HEK293T (cell line): ENCODE data around the gene BRF1.

Experiments used
- CTCF ChIA-PET: fragments of 350-600 bp; formaldehyde crosslinking; extraction: SDS; loops from one replicate; lab custom pipeline; 2021; ENCODE audit warnings: antibody characterized with exemption, inconsistent platforms; lab: Yijun Ruan, JAX
- POLR2A ChIA-PET: fragments of 350-600 bp; formaldehyde crosslinking; extraction: SDS; loops from one replicate; lab custom pipeline; 2020; ENCODE audit warnings: antibody characterized with exemption, inconsistent platforms; lab: Yijun Ruan, JAX
- DNase-seq: peaks from one replicate; pipeline ENCODE4 v3.0.0; 2012; ENCODE audit warnings: mixed read lengths; ENCODE audit errors: extremely low spot score
- ARNT ChIP-seq: fragments of 450-650 bp; IDR thresholded peaks from 2 replicates; pipeline ENCODE4 v1.6.1; 2017; ENCODE audit warnings: mild to moderate bottlenecking
- BHLHE40 ChIP-seq: fragments of 450-650 bp; IDR thresholded peaks from 2 replicates; pipeline ENCODE4 v1.6.1; 2016; ENCODE audit warnings: mild to moderate bottlenecking, moderate library complexity, borderline replicate concordance
- CTBP1 ChIP-seq: fragments of 450-650 bp; IDR thresholded peaks from 2 replicates; pipeline ENCODE4 v1.6.1; 2016; ENCODE audit warnings: borderline replicate concordance
- ELF4 ChIP-seq: fragments of 450-650 bp; IDR thresholded peaks from 2 replicates; pipeline ENCODE4 v1.6.1; 2017; ENCODE audit warnings: antibody characterized with exemption
- FOXA1 ChIP-seq: fragments of 450-650 bp; IDR thresholded peaks from 2 replicates; pipeline ENCODE4 v1.6.1; 2016; ENCODE audit warnings: mild to moderate bottlenecking
- FOXK2 ChIP-seq: fragments of 450-650 bp; IDR thresholded peaks from 2 replicates; pipeline ENCODE4 v1.6.1; 2016; ENCODE audit warnings: mild to moderate bottlenecking
- FOXM1 ChIP-seq: fragments of 450-650 bp; IDR thresholded peaks from 2 replicates; pipeline ENCODE4 v1.6.1; 2017; ENCODE audit warnings: mild to moderate bottlenecking, borderline replicate concordance
- HDGF ChIP-seq: fragments of 450-650 bp; IDR thresholded peaks from 2 replicates; pipeline ENCODE4 v1.6.1; 2017; ENCODE audit warnings: antibody characterized with exemption, borderline replicate concordance
- L3MBTL2 ChIP-seq: fragments of 450-650 bp; conservative IDR thresholded peaks from 2 replicates; pipeline ENCODE4 v1.6.1; 2016; ENCODE audit warnings: mild to moderate bottlenecking
- LEF1 ChIP-seq: fragments of 450-650 bp; IDR thresholded peaks from 2 replicates; pipeline ENCODE4 v1.6.1; 2017; ENCODE audit warnings: mild to moderate bottlenecking, borderline replicate concordance
- NFRKB ChIP-seq: fragments of 450-650 bp; IDR thresholded peaks from 2 replicates; pipeline ENCODE4 v1.6.1; 2016; ENCODE audit warnings: mild to moderate bottlenecking, moderate library complexity
- PKNOX1 ChIP-seq: fragments of 450-650 bp; IDR thresholded peaks from 2 replicates; pipeline ENCODE4 v1.6.1; 2016
- SUZ12 ChIP-seq: fragments of 450-650 bp; IDR thresholded peaks from 2 replicates; pipeline ENCODE4 v1.6.1; 2016; ENCODE audit warnings: mild to moderate bottlenecking
- TARDBP ChIP-seq: fragments of 450-650 bp; IDR thresholded peaks from 2 replicates; pipeline ENCODE4 v1.6.1; 2016
- ZNF384 ChIP-seq: fragments of 450-650 bp; IDR thresholded peaks from 2 replicates; pipeline ENCODE4 v1.6.1; 2016

Gene BRF1

GRCh38 chr14:105160776-105161175, 140.0 kb downstream of the BRF1 start:
- DNase-seq, result no peak
- ChIA-PET POLR2A (no interaction called here), CTCF (interaction anchor here (0.6 kb wide), 1 partner anchor 153 kb away, joined by 3 read pairs; no protein-coding TSS in a partner anchor)
- TF ChIP-seq FOXA1 (no peak), SUZ12 (no peak), ELF4 (no peak), TARDBP (no peak), NFRKB (no peak), L3MBTL2 (no peak), BHLHE40 (no peak), FOXK2 (no peak), PKNOX1 (no peak), ZNF384 (no peak), ARNT (no peak), CTBP1 (no peak), FOXM1 (no peak), LEF1 (no peak), HDGF (no peak)

GRCh38 chr14:105159344-105159743, 141.5 kb downstream of the BRF1 start:
- DNase-seq, result no peak
- CTCF ChIA-PET, result no interaction called here
- POLR2A ChIA-PET, result no interaction called here
- TF ChIP-seq HDGF (no peak), NFRKB (no peak), FOXA1 (no peak), CTBP1 (no peak), PKNOX1 (no peak), L3MBTL2 (no peak), BHLHE40 (no peak), ELF4 (no peak), TARDBP (no peak), ARNT (no peak), SUZ12 (no peak), FOXM1 (no peak), ZNF384 (no peak)
